ENCODE results near the gene DENND5A.

DNA sequence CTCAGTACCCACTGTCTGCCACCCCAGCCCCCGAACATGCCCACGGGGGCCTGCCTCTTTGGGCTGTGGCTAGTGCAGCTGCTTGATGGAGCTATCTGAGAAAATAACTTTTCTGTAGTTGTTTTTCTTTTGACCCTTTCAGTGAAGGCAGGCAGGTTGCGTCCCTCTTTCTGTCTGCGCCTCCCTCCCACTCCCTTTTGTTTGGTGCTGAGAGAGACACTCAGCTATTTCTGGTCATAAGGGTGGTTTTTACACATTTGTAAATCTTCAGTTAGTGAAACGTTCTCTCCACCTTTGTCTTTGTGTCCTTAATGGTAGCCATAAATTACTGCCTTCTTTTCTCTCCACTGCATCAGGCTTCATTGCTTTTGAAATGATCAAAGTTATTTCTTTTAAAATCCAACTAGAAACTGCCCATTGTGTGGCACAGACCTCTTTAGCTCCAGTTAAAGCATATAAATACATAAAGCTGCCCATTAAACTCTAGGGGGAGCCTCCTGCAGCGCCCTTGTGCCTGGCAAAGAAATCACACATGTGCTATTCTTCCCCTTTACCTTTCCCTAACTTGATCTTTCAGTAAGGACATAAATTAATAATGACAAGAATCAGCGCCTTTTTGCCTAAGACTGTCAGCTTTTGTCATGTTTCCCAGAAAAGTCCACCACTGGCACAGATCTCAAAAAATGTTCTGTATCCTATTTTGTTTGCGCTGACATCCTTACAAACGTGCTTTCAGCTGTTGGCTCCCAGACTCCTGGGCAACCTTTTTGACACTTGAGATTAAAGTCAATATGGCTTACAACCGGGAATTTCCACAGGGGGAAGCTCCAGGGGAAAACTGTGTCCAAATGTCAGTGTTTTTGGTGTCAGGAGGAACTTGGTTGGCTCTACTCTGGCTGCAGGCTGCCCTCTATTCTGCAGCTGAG, 172.0 kb downstream of the DENND5A start:
- TF ChIP-seq, protein P1, sequence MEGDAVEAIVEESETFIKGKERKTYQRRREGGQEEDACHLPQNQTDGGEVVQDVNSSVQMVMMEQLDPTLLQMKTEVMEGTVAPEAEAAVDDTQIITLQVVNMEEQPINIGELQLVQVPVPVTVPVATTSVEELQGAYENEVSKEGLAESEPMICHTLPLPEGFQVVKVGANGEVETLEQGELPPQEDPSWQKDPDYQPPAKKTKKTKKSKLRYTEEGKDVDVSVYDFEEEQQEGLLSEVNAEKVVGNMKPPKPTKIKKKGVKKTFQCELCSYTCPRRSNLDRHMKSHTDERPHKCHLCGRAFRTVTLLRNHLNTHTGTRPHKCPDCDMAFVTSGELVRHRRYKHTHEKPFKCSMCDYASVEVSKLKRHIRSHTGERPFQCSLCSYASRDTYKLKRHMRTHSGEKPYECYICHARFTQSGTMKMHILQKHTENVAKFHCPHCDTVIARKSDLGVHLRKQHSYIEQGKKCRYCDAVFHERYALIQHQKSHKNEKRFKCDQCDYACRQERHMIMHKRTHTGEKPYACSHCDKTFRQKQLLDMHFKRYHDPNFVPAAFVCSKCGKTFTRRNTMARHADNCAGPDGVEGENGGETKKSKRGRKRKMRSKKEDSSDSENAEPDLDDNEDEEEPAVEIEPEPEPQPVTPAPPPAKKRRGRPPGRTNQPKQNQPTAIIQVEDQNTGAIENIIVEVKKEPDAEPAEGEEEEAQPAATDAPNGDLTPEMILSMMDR (IDR thresholded peaks at IDR 0.05): no peak
- no peak for TF ChIP-seq EZH2 (IDR thresholded peaks at IDR 0.05; ENCODE audit: borderline replicate concordance, insufficient read depth, low read depth, low read length, poor library complexity, severe bottlenecking)
